Left lung (tissue), 10 donors: ENCODE data around the gene NRL. TPM values are rescaled to one million over a fixed set of nuclear protein-coding genes. Genes with fewer than 3 reads are reported as not detected.

ENCODE experiments used
- ATAC-seq: fragments of 200-7000 bp; cut with Tn5 transposase; one replicate; pipeline ENCODE4 v1.9.1; 2020; ENCODE audit warnings: moderate library complexity
- DNase-seq, 4 donors: peaks; one replicate each; pipeline ENCODE4 v3.0.0-alpha.2; 2013 to 2020
- H3K27ac ChIP-seq, 2 donors: fragments of 200-600 bp; sonication (generic) in 1 of 2; one replicate each; pipeline versions ENCODE4 v1.5.0 to v1.8.0; 2020 to 2021
- H3K27me3 ChIP-seq, 2 donors: fragments of 200-600 bp; sonication (generic) in 1 of 2; one replicate each; pipeline versions ENCODE4 v1.5.0 to v1.8.0; 2020 to 2021
- H3K36me3 ChIP-seq, 2 donors: fragments of 200-600 bp; sonication (generic) in 1 of 2; one replicate each; pipeline versions ENCODE4 v1.5.0 to v1.8.0; 2020 to 2021
- H3K4me1 ChIP-seq, 2 donors: fragments of 200-600 bp; one replicate each; pipeline ENCODE4 v1.8.0; 2021
- H3K4me3 ChIP-seq, 2 donors: fragments of 200-600 bp; sonication (generic) in 1 of 2; one replicate each; pipeline versions ENCODE4 v1.5.0 to v1.8.0; 2020 to 2021; ENCODE audit warnings: mild to moderate bottlenecking in 1 of 2
- H3K9me3 ChIP-seq, 2 donors: fragments of 200-600 bp; sonication (generic) in 1 of 2; one replicate each; pipeline versions ENCODE4 v1.5.0 to v1.8.0; 2020 to 2021
- intact Hi-C, 2 donors: fragments of 100-400 bp; cut with DNase I; formaldehyde crosslinking; loops; one replicate each; pipeline versions ENCODE4 v1.11.2 to v1.14.2; 2022
- polyA plus RNA-seq, 6 donors: library from polyadenylated mRNA; unstranded; fragments of 120-200 nt; gene quantifications; one replicate each; pipeline ENCODE4 v1.2.1, GENCODE V29; 2013; ENCODE audit not compliant: insufficient read length in 6 of 6
- total RNA-seq, 2 donors: library from RNA; stranded (reverse); fragmentation: NEBNext Ultra II Directional; extraction: Animal tissue kit (Norgen Biotek cat#: 25700); gene quantifications; one replicate each; pipeline ENCODE4 v1.2.1, GENCODE V29; 2021
- TF ChIP-seq, protein P1 (sequence below), 2 donors: fragments of 200-600 bp; sonication (generic) in 1 of 2; IDR thresholded peaks; one replicate each; pipeline versions ENCODE4 v1.5.0 to v1.8.0; 2021; ENCODE audit warnings: antibody characterized with exemption in 2 of 2
- donor health status: DM: no; HTN: yes; CAD: no.
- donor health status: DM: no; HTN: no; CAD: no.

NRL gene
- total and polyA plus RNA-seq, 8 donors: 0.97 to 2.7 (median 1.6) TPM

- intact Hi-C loops: no loop called here
These were observed 32.4 kb upstream of the NRL start, which contains the start of gene RNF31 for GRCh38 chr14:24146978-24147760. RNF31 (plus strand) TSS chr14:24147498; CDS start chr14:24147699, 201 bp downstream.

DNA sequence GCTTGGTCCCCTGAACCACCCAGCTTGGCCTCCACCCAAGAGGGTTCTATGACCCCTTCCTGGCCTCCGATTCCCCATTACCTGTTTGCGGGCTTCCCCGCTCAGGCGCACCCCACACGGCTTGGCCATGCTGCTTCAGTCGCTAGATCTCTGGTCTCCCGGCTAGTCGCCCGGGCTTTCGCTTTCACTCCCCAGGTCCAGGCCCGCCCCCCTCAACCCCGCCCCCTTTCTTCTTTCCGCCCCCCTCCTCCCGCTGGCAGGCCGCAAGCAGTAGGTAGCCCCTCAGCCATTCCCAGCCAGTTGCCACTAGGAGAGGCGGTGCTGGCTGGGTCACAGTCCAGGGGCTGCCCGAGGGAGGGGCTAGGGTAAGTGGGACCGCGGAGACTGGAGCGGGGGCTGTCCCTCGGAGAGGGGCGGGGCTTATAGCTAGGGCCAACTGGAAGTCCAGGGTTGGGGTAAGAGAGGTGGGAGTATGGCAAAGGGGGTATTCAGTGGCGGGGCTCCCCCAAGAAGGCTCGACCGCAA, 31.8 kb upstream of the NRL start, which contains the start of gene PSME2:
Gene PSME2 (minus strand): TSS at position 158 of the 525 bp plus-strand sequence. CDS start 29 bp downstream, at position 129.
- peak; percentile 89 for ATAC-seq
- Histone ChIP-seq H3K9me3 (no peaks in the 10 kb centered on the region), H3K4me3 (peak within 1 kb of the TSS; percentile 80 to 100), H3K27ac (peak within 1 kb of the TSS; percentile 92 to 95), H3K27me3 (no peaks in the 10 kb centered on the region), H3K4me1 (peaks cover 16 to 52% of the 10 kb centered on the region in 2 donors), H3K36me3 (peaks cover 0 to 54% of the 10 kb centered on the region in 2 donors)
- DNase-seq: peak; percentile 92 to 98 (median 97)
- intact Hi-C loops: no loop called here
- TF ChIP-seq, protein P1, sequence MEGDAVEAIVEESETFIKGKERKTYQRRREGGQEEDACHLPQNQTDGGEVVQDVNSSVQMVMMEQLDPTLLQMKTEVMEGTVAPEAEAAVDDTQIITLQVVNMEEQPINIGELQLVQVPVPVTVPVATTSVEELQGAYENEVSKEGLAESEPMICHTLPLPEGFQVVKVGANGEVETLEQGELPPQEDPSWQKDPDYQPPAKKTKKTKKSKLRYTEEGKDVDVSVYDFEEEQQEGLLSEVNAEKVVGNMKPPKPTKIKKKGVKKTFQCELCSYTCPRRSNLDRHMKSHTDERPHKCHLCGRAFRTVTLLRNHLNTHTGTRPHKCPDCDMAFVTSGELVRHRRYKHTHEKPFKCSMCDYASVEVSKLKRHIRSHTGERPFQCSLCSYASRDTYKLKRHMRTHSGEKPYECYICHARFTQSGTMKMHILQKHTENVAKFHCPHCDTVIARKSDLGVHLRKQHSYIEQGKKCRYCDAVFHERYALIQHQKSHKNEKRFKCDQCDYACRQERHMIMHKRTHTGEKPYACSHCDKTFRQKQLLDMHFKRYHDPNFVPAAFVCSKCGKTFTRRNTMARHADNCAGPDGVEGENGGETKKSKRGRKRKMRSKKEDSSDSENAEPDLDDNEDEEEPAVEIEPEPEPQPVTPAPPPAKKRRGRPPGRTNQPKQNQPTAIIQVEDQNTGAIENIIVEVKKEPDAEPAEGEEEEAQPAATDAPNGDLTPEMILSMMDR (IDR thresholded peaks at IDR 0.05): no peak

More at GRCh38 chr14:24146978-24147760, 32.4 kb upstream of the NRL start, which contains the start of gene RNF31:
- TF ChIP-seq, protein P1 (IDR thresholded peaks at IDR 0.05): no peak
- DNase-seq: peak; percentile 97 to 99 (median 98)
- H3K36me3 ChIP-seq: peaks cover 0 to 60% of the 10 kb centered on the region in 2 donors
- peak; percentile 95 for ATAC-seq
- H3K27ac ChIP-seq: peak within 1 kb of the TSS; percentile 92 to 95
- H3K27me3 ChIP-seq: no peaks in the 10 kb centered on the region
- H3K4me3 ChIP-seq: peak within 1 kb of the TSS; percentile 80 to 100
- peaks cover 13 to 48% of the 10 kb centered on the region in 2 donors for H3K4me1 ChIP-seq
- H3K9me3 ChIP-seq: no peaks in the 10 kb centered on the region

- intact Hi-C loops: no loop called here
- no peak for DNase-seq
- Histone ChIP-seq H3K27me3 (no peaks in the 10 kb centered on the region), H3K27ac (peak overlapping the region; percentile 92 to 95), H3K36me3 (peaks cover 0 to 48% of the 10 kb centered on the region in 2 donors), H3K4me3 (peak overlapping the region; percentile 80 to 100), H3K9me3 (no peaks in the 10 kb centered on the region), H3K4me1 (peaks cover 16 to 54% of the 10 kb centered on the region in 2 donors)
- no peak for ATAC-seq
- TF ChIP-seq, protein P1 (IDR thresholded peaks at IDR 0.05): no peak
These were observed 31.1 kb upstream of the NRL start for GRCh38 chr14:24145690-24146452.

- peaks cover 0 to 41% of the 10 kb centered on the region in 2 donors for H3K36me3 ChIP-seq
- peaks cover 18 to 60% of the 10 kb centered on the region in 2 donors for H3K4me1 ChIP-seq
- DNase-seq (no peak), ATAC-seq (no peak)
- no peaks in the 10 kb centered on the region for H3K27me3 ChIP-seq
- TF ChIP-seq, protein P1 (IDR thresholded peaks at IDR 0.05): no peak
- H3K9me3 ChIP-seq: no peaks in the 10 kb centered on the region
- peak overlapping the region; percentile 92 to 95 for H3K27ac ChIP-seq
- intact Hi-C loops: no loop called here
- peak overlapping the region in 1 of 2 donors; percentile 100 for H3K4me3 ChIP-seq
These were observed 30.5 kb upstream of the NRL start for GRCh38 chr14:24145219-24145618.
